Measurements from ENCODE around the gene STK11IP.

The STK11IP gene

GRCh38 chr2:219629976-219630695, 32.5 kb downstream of the STK11IP start:
- no peak for TF ChIP-seq JUND (IDR thresholded peaks at IDR 0.05; ENCODE audit: low read depth)
- DNase-seq (ENCODE audit: low read depth in 1 of 2, low spot score in 1 of 2): no peak
- in situ Hi-C loops (cut with HindIII; ENCODE audit: low pct_unique_long_range_greater_than_20kb, low sequenced_read_pairs): no loop called here

GRCh38 chr2:219630770-219631405, 33.2 kb downstream of the STK11IP start:
- in situ Hi-C loops (cut with HindIII; ENCODE audit: low pct_unique_long_range_greater_than_20kb, low sequenced_read_pairs): no loop called here
- no peak for TF ChIP-seq JUND (IDR thresholded peaks at IDR 0.05; ENCODE audit: low read depth)
- DNase-seq (ENCODE audit: low read depth in 1 of 2, low spot score in 1 of 2): no peak

- in situ Hi-C loops (cut with HindIII; ENCODE audit: low pct_unique_long_range_greater_than_20kb, low sequenced_read_pairs): no loop called here
- no peak for DNase-seq (ENCODE audit: low read depth in 1 of 2, low spot score in 1 of 2)
- TF ChIP-seq JUND (IDR thresholded peaks at IDR 0.05; ENCODE audit: low read depth): no peak
Measured at GRCh38 chr2:219631406-219631891, 33.8 kb downstream of the STK11IP start.

- TF ChIP-seq JUND (IDR thresholded peaks at IDR 0.05; ENCODE audit: low read depth): no peak
- DNase-seq (ENCODE audit: low read depth in 1 of 2, low spot score in 1 of 2): no peak
- in situ Hi-C loops (cut with HindIII; ENCODE audit: low pct_unique_long_range_greater_than_20kb, low sequenced_read_pairs): no loop called here
Measured at GRCh38 chr2:219631904-219632759, 34.5 kb downstream of the STK11IP start.

- no peak for TF ChIP-seq JUND (IDR thresholded peaks at IDR 0.05; ENCODE audit: low read depth)
- in situ Hi-C loops (cut with HindIII; ENCODE audit: low pct_unique_long_range_greater_than_20kb, low sequenced_read_pairs): no loop called here
- DNase-seq (ENCODE audit: low read depth in 1 of 2, low spot score in 1 of 2): no peak
Measured at GRCh38 chr2:219632760-219633105, 35.1 kb downstream of the STK11IP start.

- in situ Hi-C loops (cut with HindIII; ENCODE audit: low pct_unique_long_range_greater_than_20kb, low sequenced_read_pairs): no loop called here
- no peak for TF ChIP-seq JUND (IDR thresholded peaks at IDR 0.05; ENCODE audit: low read depth)
- no peak for DNase-seq (ENCODE audit: low read depth in 1 of 2, low spot score in 1 of 2)
Measured at GRCh38 chr2:219633276-219634065, 35.8 kb downstream of the STK11IP start.

- no peak for DNase-seq (ENCODE audit: low read depth in 1 of 2, low spot score in 1 of 2)
- in situ Hi-C loops (cut with HindIII; ENCODE audit: low pct_unique_long_range_greater_than_20kb, low sequenced_read_pairs): no loop called here
Measured at GRCh38 chr2:219634171-219634940, 36.7 kb downstream of the STK11IP start.

GRCh38 chr2:219634951-219635751, 37.5 kb downstream of the STK11IP start:
- no peak for TF ChIP-seq JUND (IDR thresholded peaks at IDR 0.05; ENCODE audit: low read depth)

More at GRCh38 chr2:219634171-219634940, 36.7 kb downstream of the STK11IP start:
- no peak for TF ChIP-seq JUND (IDR thresholded peaks at IDR 0.05; ENCODE audit: low read depth)

GRCh38 chr2:219636144-219636915, 38.7 kb downstream of the STK11IP start:
- no peak for TF ChIP-seq JUND (IDR thresholded peaks at IDR 0.05; ENCODE audit: low read depth)
- in situ Hi-C loops (cut with HindIII; ENCODE audit: low pct_unique_long_range_greater_than_20kb, low sequenced_read_pairs): no loop called here
- no peak for DNase-seq (ENCODE audit: low read depth in 1 of 2, low spot score in 1 of 2)

More at GRCh38 chr2:219634951-219635751, 37.5 kb downstream of the STK11IP start:
- in situ Hi-C loops (cut with HindIII; ENCODE audit: low pct_unique_long_range_greater_than_20kb, low sequenced_read_pairs): no loop called here
- no peak for DNase-seq (ENCODE audit: low read depth in 1 of 2, low spot score in 1 of 2)
